SW480 (cell line): ENCODE data around the gene PHC3.
A peak's percentile ranks its signal among the peaks of the same experiment; 100 is the strongest.

Source experiments
- DNase-seq: peaks from one replicate; pipeline ENCODE4 v3.0.0-alpha.2; 2016; ENCODE audit warnings: low spot score

Gene PHC3

GRCh38 chr3:170078620-170079281 lies 102.8 kb downstream of the PHC3 start:
- peak; percentile 25 for DNase-seq

GRCh38 chr3:170077361-170077760 lies 104.2 kb downstream of the PHC3 start:
- DNase-seq = no peak

GRCh38 chr3:170076715-170077238 lies 104.8 kb downstream of the PHC3 start:
- DNase-seq = peak; percentile 43

- DNase-seq = no peak
These were observed 106.0 kb downstream of the PHC3 start for GRCh38 chr3:170075441-170076091.

GRCh38 chr3:170064108-170064507 lies 117.4 kb downstream of the PHC3 start:
- DNase-seq = no peak

- no peak for DNase-seq
These were observed 117.8 kb downstream of the PHC3 start for GRCh38 chr3:170063691-170064090.

- DNase-seq = no peak
These were observed 118.8 kb downstream of the PHC3 start for GRCh38 chr3:170062769-170063168.

GRCh38 chr3:170062068-170062467 lies 119.5 kb downstream of the PHC3 start:
- DNase-seq = no peak

GRCh38 chr3:170059447-170059846 lies 122.1 kb downstream of the PHC3 start:
- DNase-seq = no peak

GRCh38 chr3:170058127-170058526 lies 123.4 kb downstream of the PHC3 start:
- DNase-seq = no peak

GRCh38 chr3:170057550-170057949 lies 124.0 kb downstream of the PHC3 start:
- DNase-seq = no peak

- no peak for DNase-seq
These were observed 124.7 kb downstream of the PHC3 start for GRCh38 chr3:170056710-170057454.

- DNase-seq = peak; percentile 21
These were observed 126.3 kb downstream of the PHC3 start for GRCh38 chr3:170055209-170055608.

- DNase-seq = peak; percentile 19
These were observed 127.3 kb downstream of the PHC3 start for GRCh38 chr3:170054204-170054603.

GRCh38 chr3:170052398-170052797 lies 129.1 kb downstream of the PHC3 start:
- DNase-seq = no peak

- no peak for DNase-seq
These were observed 130.8 kb downstream of the PHC3 start for GRCh38 chr3:170050753-170051152.

- no peak for DNase-seq
These were observed 132.2 kb downstream of the PHC3 start for GRCh38 chr3:170049146-170050000.

GRCh38 chr3:170047133-170047404 lies 134.5 kb downstream of the PHC3 start:
- no peak for DNase-seq

- DNase-seq = no peak
These were observed 135.0 kb downstream of the PHC3 start for GRCh38 chr3:170046269-170047132.

GRCh38 chr3:170044795-170045244 lies 136.7 kb downstream of the PHC3 start:
- DNase-seq = no peak

- DNase-seq = no peak
These were observed 137.3 kb downstream of the PHC3 start for GRCh38 chr3:170044271-170044670.
